ENCODE measurements around the gene ANKS1B.

Gene ANKS1B

GRCh38 chr12:99549651-99550050 lies 435.1 kb downstream of the ANKS1B start:
- DNase-seq, result no peak

GRCh38 chr12:99549196-99549595 lies 435.5 kb downstream of the ANKS1B start:
- no peak for DNase-seq

- no peak for DNase-seq
These were observed 440.3 kb downstream of the ANKS1B start for GRCh38 chr12:99544457-99544856.

GRCh38 chr12:99529966-99530365 lies 454.8 kb downstream of the ANKS1B start:
- no peak for DNase-seq

- no peak for DNase-seq
These were observed 456.3 kb downstream of the ANKS1B start for GRCh38 chr12:99528478-99528877.

GRCh38 chr12:99523853-99524252 lies 460.9 kb downstream of the ANKS1B start:
- DNase-seq, result no peak

- no peak for DNase-seq
These were observed 462.3 kb downstream of the ANKS1B start for GRCh38 chr12:99522456-99522855.

- no peak for DNase-seq
These were observed 463.1 kb downstream of the ANKS1B start for GRCh38 chr12:99521664-99522063.

GRCh38 chr12:99513066-99513465 lies 471.7 kb downstream of the ANKS1B start:
- DNase-seq, result no peak

GRCh38 chr12:99505805-99506204 lies 478.9 kb downstream of the ANKS1B start:
- no peak for DNase-seq

GRCh38 chr12:99498756-99499155 lies 486.0 kb downstream of the ANKS1B start:
- DNase-seq, result no peak

- peak; percentile 70 for DNase-seq
These were observed 488.9 kb downstream of the ANKS1B start for GRCh38 chr12:99495799-99496198.

- no peak for DNase-seq
These were observed 491.5 kb downstream of the ANKS1B start for GRCh38 chr12:99493197-99493596.

GRCh38 chr12:99486277-99486676 lies 498.5 kb downstream of the ANKS1B start:
- no peak for DNase-seq

- DNase-seq, result no peak
These were observed 505.6 kb downstream of the ANKS1B start for GRCh38 chr12:99479149-99479548.

- peak; percentile 49 for DNase-seq
These were observed 507.8 kb downstream of the ANKS1B start for GRCh38 chr12:99476956-99477355.

- DNase-seq, result no peak
These were observed 529.2 kb downstream of the ANKS1B start for GRCh38 chr12:99455350-99456035.

- no peak for DNase-seq
These were observed 530.1 kb downstream of the ANKS1B start for GRCh38 chr12:99454539-99455172.

- no peak for DNase-seq
These were observed 530.7 kb downstream of the ANKS1B start for GRCh38 chr12:99453836-99454538.

GRCh38 chr12:99450036-99450630 lies 534.6 kb downstream of the ANKS1B start:
- DNase-seq, result no peak

- DNase-seq, result no peak
These were observed 539.8 kb downstream of the ANKS1B start for GRCh38 chr12:99444859-99445316.

- DNase-seq, result no peak
These were observed 542.0 kb downstream of the ANKS1B start for GRCh38 chr12:99442758-99443157.

- no peak for DNase-seq
These were observed 545.3 kb downstream of the ANKS1B start for GRCh38 chr12:99439399-99439798.

GRCh38 chr12:99436584-99436983 lies 548.2 kb downstream of the ANKS1B start:
- no peak for DNase-seq
